Measurements from ENCODE around the gene NR1H2.

The NR1H2 gene

GRCh38 chr19:50365434-50366306, 10.6 kb upstream of the NR1H2 start, which contains the start of gene NAPSA:
Gene NAPSA (minus strand): TSS chr19:50365639. CDS start chr19:50365621, 18 bp downstream.
- TF ChIP-seq FOXP2 (optimal IDR thresholded peaks at IDR 0.05; ENCODE audit: borderline replicate concordance, extremely low read depth, extremely low read length, insufficient read depth) = no peak
- no peak for TF ChIP-seq SIN3A (IDR thresholded peaks at IDR 0.05; ENCODE audit: borderline replicate concordance, insufficient read depth, low read length)
- TF ChIP-seq POLR2AphosphoS5 (IDR thresholded peaks at IDR 0.05; ENCODE audit: low read depth, low read length) = no peak
- TF ChIP-seq REST (IDR thresholded peaks at IDR 0.05; ENCODE audit: insufficient read depth in 1 of 2, low read depth in 2 of 2, low read length in 2 of 2) = no peak
- TF ChIP-seq TAF1 (IDR thresholded peaks at IDR 0.05; ENCODE audit: borderline replicate concordance, insufficient read depth, low read length) = no peak

GRCh38 chr19:50368649-50369570, 7.3 kb upstream of the NR1H2 start:
- TF ChIP-seq SIN3A (IDR thresholded peaks at IDR 0.05; ENCODE audit: borderline replicate concordance, insufficient read depth, low read length) = no peak
- no peak for TF ChIP-seq REST (IDR thresholded peaks at IDR 0.05; ENCODE audit: insufficient read depth in 1 of 2, low read depth in 2 of 2, low read length in 2 of 2)
- TF ChIP-seq FOXP2 (optimal IDR thresholded peaks at IDR 0.05; ENCODE audit: borderline replicate concordance, extremely low read depth, extremely low read length, insufficient read depth) = no peak
- TF ChIP-seq POLR2AphosphoS5 (IDR thresholded peaks at IDR 0.05; ENCODE audit: low read depth, low read length) = no peak
- no peak for TF ChIP-seq TAF1 (IDR thresholded peaks at IDR 0.05; ENCODE audit: borderline replicate concordance, insufficient read depth, low read length)

- no peak for TF ChIP-seq REST (IDR thresholded peaks at IDR 0.05; ENCODE audit: insufficient read depth in 1 of 2, low read depth in 2 of 2, low read length in 2 of 2)
- no peak for TF ChIP-seq TAF1 (IDR thresholded peaks at IDR 0.05; ENCODE audit: borderline replicate concordance, insufficient read depth, low read length)
- no peak for TF ChIP-seq FOXP2 (optimal IDR thresholded peaks at IDR 0.05; ENCODE audit: borderline replicate concordance, extremely low read depth, extremely low read length, insufficient read depth)
- no peak for TF ChIP-seq POLR2AphosphoS5 (IDR thresholded peaks at IDR 0.05; ENCODE audit: low read depth, low read length)
- no peak for TF ChIP-seq SIN3A (IDR thresholded peaks at IDR 0.05; ENCODE audit: borderline replicate concordance, insufficient read depth, low read length)
These were observed 4.3 kb upstream of the NR1H2 start for GRCh38 chr19:50371914-50372475.

GRCh38 chr19:50377051-50377461, 799 bp downstream of the NR1H2 start:
- TF ChIP-seq TAF1 (IDR thresholded peaks at IDR 0.05; ENCODE audit: borderline replicate concordance, insufficient read depth, low read length) (no peak), REST (IDR thresholded peaks at IDR 0.05; ENCODE audit: insufficient read depth in 1 of 2, low read depth in 2 of 2, low read length in 2 of 2) (no peak), FOXP2 (optimal IDR thresholded peaks at IDR 0.05; ENCODE audit: borderline replicate concordance, extremely low read depth, extremely low read length, insufficient read depth) (no peak), POLR2AphosphoS5 (IDR thresholded peaks at IDR 0.05; ENCODE audit: low read depth, low read length) (no peak), SIN3A (IDR thresholded peaks at IDR 0.05; ENCODE audit: borderline replicate concordance, insufficient read depth, low read length) (no peak)

Data from PFSK-1 (cell line).